HEK293T (cell line): ENCODE data around the gene RPRD1A.

Experiments
- FOXK2 ChIP-seq: fragments of 450-650 bp; IDR thresholded peaks from 2 replicates; pipeline ENCODE4 v1.6.1; 2016; ENCODE audit warnings: mild to moderate bottlenecking
- FOXM1 ChIP-seq: fragments of 450-650 bp; IDR thresholded peaks from 2 replicates; pipeline ENCODE4 v1.6.1; 2017; ENCODE audit warnings: mild to moderate bottlenecking, borderline replicate concordance

- TF ChIP-seq FOXK2, result no peak
- no peak for TF ChIP-seq FOXM1
These were observed 113.7 kb downstream of the RPRD1A start for GRCh38 chr18:35953688-35954087.
